Endothelial cell of umbilical vein (primary cell): Measurements from ENCODE around the gene PLEKHM2. TPM values are rescaled to one million over a fixed set of nuclear protein-coding genes. Genes with fewer than 3 reads are reported as not detected.
A peak's percentile ranks its signal among the peaks of the same experiment; 100 is the strongest.

ENCODE experiments used
- BruUV-seq: library from RNA; stranded (reverse); fragments of 400-500 nt; replicated peaks from 2 replicates; lab custom pipeline; 2021; lab: Mats Ljungman, UMichigan
- CTCF ChIA-PET: fragments of 300-600, 350-600 bp; sonication (Branson Sonifier 250); formaldehyde crosslinking; loops from one replicate; lab custom pipeline; 2021; ENCODE audit warnings: antibody characterized with exemption, inconsistent platforms; lab: Charles Lee
- POLR2A ChIA-PET: fragments of 300-600, 350-600 bp; sonication (Branson Sonifier 250); formaldehyde crosslinking; loops from one replicate; lab custom pipeline; 2021; ENCODE audit warnings: antibody characterized with exemption, inconsistent platforms; lab: Charles Lee
- DNase-seq: peaks from one replicate; pipeline ENCODE4 v3.0.0-alpha.2; 2011; ENCODE audit warnings: low read depth, low spot score
- FAIRE-seq: peaks from 2 replicates; lab custom pipeline; 2011; peaks lifted over from hg19 to GRCh38; lab: Jason Lieb, UNC
- H2AFZ ChIP-seq: 2 replicates; pipeline ENCODE4 v1.6.0; 2012; ENCODE audit warnings: low read depth, low read length, control low read depth, inconsistent platforms
- H3K27ac ChIP-seq: 2 replicates; pipeline ENCODE4 v1.5.1; 2011; ENCODE audit warnings: low read depth, mild to moderate bottlenecking, control low read depth, low read length, moderate library complexity; ENCODE audit not compliant: insufficient read depth
- H3K27me3 ChIP-seq, 2 experiments: 2 replicates each; pipeline versions ENCODE4 v1.6.0 to v1.6.1; 2011; ENCODE audit warnings: low read length in 2 of 2, mixed read lengths in 1 of 2; ENCODE audit not compliant: control insufficient read depth in 2 of 2, insufficient read depth in 2 of 2
- H3K36me3 ChIP-seq, 2 experiments: 2 replicates in 1 of 2; 3 replicates in 1 of 2; pipeline ENCODE4 v1.5.1; 2011; ENCODE audit warnings: low read length in 2 of 2, mild to moderate bottlenecking in 1 of 2, moderate library complexity in 1 of 2; ENCODE audit not compliant: control insufficient read depth in 2 of 2, insufficient read depth in 2 of 2; ENCODE audit errors: extremely low read depth in 1 of 2
- H3K4me1 ChIP-seq: 3 replicates; pipeline ENCODE4 v1.5.1; 2011; ENCODE audit warnings: mild to moderate bottlenecking, low read length; ENCODE audit not compliant: control insufficient read depth, insufficient read depth; ENCODE audit errors: extremely low read depth
- H3K4me2 ChIP-seq: 2 replicates; pipeline ENCODE4 v1.6.1; 2011; ENCODE audit warnings: low read length, control low read depth, mixed read lengths; ENCODE audit not compliant: insufficient read depth
- H3K4me3 ChIP-seq, 3 experiments: fragments of 200-600 bp in 1 of 3; sonication (generic), shearing (Covaris generic) in 1 of 3; replicated peaks in 1 of 3; 2 replicates each; pipeline ENCODE4 v1.5.1; 2011 to 2016; ENCODE audit warnings: control low read depth in 3 of 3, low read length in 3 of 3, mild to moderate bottlenecking in 2 of 3, inconsistent platforms in 1 of 3, low read depth in 1 of 3, moderate library complexity in 1 of 3; ENCODE audit not compliant: insufficient read depth in 1 of 3
- H3K79me2 ChIP-seq: 2 replicates; pipeline ENCODE4 v1.6.0; 2012; ENCODE audit warnings: low read length, inconsistent platforms; ENCODE audit not compliant: control insufficient read depth, insufficient read depth
- H3K9ac ChIP-seq: replicated peaks from 2 replicates; pipeline ENCODE3; 2011; ENCODE audit warnings: low read length, control low read depth; ENCODE audit not compliant: insufficient read depth; ENCODE audit errors: extremely low read depth
- H3K9me1 ChIP-seq: replicated peaks from 3 replicates; pipeline ENCODE4 v1.6.0; 2011; ENCODE audit warnings: mild to moderate bottlenecking, low read length; ENCODE audit not compliant: control insufficient read depth, insufficient read depth; ENCODE audit errors: extremely low read depth
- H3K9me3 ChIP-seq: replicated peaks from 2 replicates; pipeline ENCODE4 v1.5.1; 2012; ENCODE audit warnings: low read length, inconsistent platforms; ENCODE audit not compliant: control insufficient read depth, insufficient read depth
- H4K20me1 ChIP-seq: replicated peaks from 2 replicates; pipeline ENCODE3; 2011; ENCODE audit warnings: mild to moderate bottlenecking, low read length; ENCODE audit not compliant: control insufficient read depth, insufficient read depth; ENCODE audit errors: extremely low read depth
- EZH2 ChIP-seq: IDR thresholded peaks from 2 replicates; pipeline ENCODE4 v1.6.1; 2012; ENCODE audit warnings: borderline replicate concordance, low read depth, mild to moderate bottlenecking, moderate library complexity, low read length, inconsistent platforms; ENCODE audit not compliant: severe bottlenecking
- FOS ChIP-seq: IDR thresholded peaks from 2 replicates; pipeline ENCODE4 v1.6.1; 2011; ENCODE audit warnings: mild to moderate bottlenecking, low read length, moderate library complexity, borderline replicate concordance; ENCODE audit not compliant: insufficient read depth
- GATA2 ChIP-seq: IDR thresholded peaks from 2 replicates; pipeline ENCODE4 v1.7.0; 2011; ENCODE audit warnings: low read depth, mild to moderate bottlenecking, moderate library complexity, mixed read lengths, low read length; ENCODE audit not compliant: insufficient read length, insufficient read depth
- JUN ChIP-seq: IDR thresholded peaks from 2 replicates; pipeline ENCODE4 v1.6.1; 2011; ENCODE audit warnings: borderline replicate concordance, low read depth; ENCODE audit not compliant: insufficient read length, insufficient read depth
- MAX ChIP-seq: IDR thresholded peaks from 2 replicates; pipeline ENCODE4 v1.6.1; 2011; ENCODE audit not compliant: insufficient read depth, insufficient read length
- MYC ChIP-seq: IDR thresholded peaks from one replicate; pipeline ENCODE4 v1.6.1; 2011; ENCODE audit warnings: mild to moderate bottlenecking, low read depth, low read length
- POLR2A ChIP-seq: IDR thresholded peaks from 2 replicates; pipeline ENCODE4 v1.6.1; 2012; ENCODE audit warnings: low read depth, mild to moderate bottlenecking, control low read depth, low read length
- POLR2AphosphoS5 ChIP-seq: IDR thresholded peaks from 2 replicates; pipeline ENCODE4 v1.6.1; 2012; ENCODE audit warnings: low read depth, mild to moderate bottlenecking, control low read depth, low read length, moderate library complexity; ENCODE audit not compliant: insufficient read depth
- dilution Hi-C: fragments of 300-500 bp; cut with MboI; formaldehyde crosslinking; loops from one replicate; pipeline ENCODE4 v1.15.0; 2019; ENCODE audit warnings: low sequenced_read_pairs; ENCODE audit not compliant: extremely low pct_ligation_motif_present
- intact Hi-C: fragments of 100-400 bp; cut with micrococcal nuclease; formaldehyde crosslinking; loops from one replicate; pipeline ENCODE4 v1.10.0; 2022
- polyA plus RNA-seq, 4 experiments: library from polyadenylated mRNA; depleted of rRNA in 3 of 4; stranded (reverse) in 3 of 4; unstranded in 1 of 4; fragments of >200 nt; gene quantifications; 2 replicates each; pipeline versions ENCODE4 v1.2.1 to v1.2.3, GENCODE V29; 2011 to 2012; ENCODE audit warnings: missing spikeins in 1 of 4
- total RNA-seq: library from RNA; stranded (reverse); gene quantifications from 2 replicates; pipeline ENCODE4 v1.2.3, GENCODE V29; 2021
- TF ChIP-seq, protein P1 (sequence below), 2 donors: IDR thresholded peaks; 1 replicate in 1 of 2; 2 replicates in 1 of 2; pipeline ENCODE4 v1.5.1; 2011; ENCODE audit warnings: low read length in 2 of 2, mild to moderate bottlenecking in 2 of 2, moderate library complexity in 2 of 2, control low read depth in 1 of 2, inconsistent platforms in 1 of 2, low read depth in 1 of 2; ENCODE audit not compliant: insufficient read depth in 1 of 2; ENCODE audit errors: extremely low read depth in 1 of 2

Gene PLEKHM2
- total and polyA plus RNA-seq, 2 donors (not counting 3 experiments of a cell fraction or from before 2014, with no cell fraction given): 60.6 to 67.5 TPM

DNA sequence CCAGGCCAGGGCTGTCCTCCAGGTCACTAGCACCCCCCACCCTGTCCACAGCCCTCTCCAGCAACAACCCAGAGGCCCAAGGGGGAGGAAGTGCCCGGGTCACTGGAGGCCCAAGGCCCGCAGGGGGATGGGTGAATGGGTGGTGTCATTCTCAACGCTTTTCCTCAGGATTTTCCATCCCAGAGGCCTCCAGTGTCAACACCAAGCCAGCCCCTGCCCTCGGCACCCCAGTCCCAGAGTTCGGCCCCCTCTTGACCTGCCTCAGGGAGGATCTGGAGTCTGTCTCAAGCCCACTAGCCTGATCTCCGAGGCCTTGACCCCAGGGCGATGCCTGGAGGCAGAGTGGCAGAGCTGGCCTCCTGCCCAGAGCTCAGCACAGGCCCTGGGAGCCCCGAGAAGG, 63.3 kb downstream of the PLEKHM2 start:
- ChIA-PET POLR2A (interaction anchor here (0.6 to 1.2 kb wide), 2 partner anchors 12 to 13 kb away, joined by 3 read pairs; no protein-coding TSS in a partner anchor), CTCF (interaction anchor here (1.2 to 3.5 kb wide), 3 partner anchors 12 to 36 kb away, joined by 3 to 17 read pairs (median 3); partner anchors contain the start of gene FBLIM1)
- dilution Hi-C loops (no loop called here), intact Hi-C loops (loop anchor here (10.0 kb wide), 1 partner anchor 423 kb away; no protein-coding TSS in a partner anchor)
- FAIRE-seq: peak; percentile 56
- TF ChIP-seq GATA2: no peak
- no peak for TF ChIP-seq POLR2A
- TF ChIP-seq, protein P1, sequence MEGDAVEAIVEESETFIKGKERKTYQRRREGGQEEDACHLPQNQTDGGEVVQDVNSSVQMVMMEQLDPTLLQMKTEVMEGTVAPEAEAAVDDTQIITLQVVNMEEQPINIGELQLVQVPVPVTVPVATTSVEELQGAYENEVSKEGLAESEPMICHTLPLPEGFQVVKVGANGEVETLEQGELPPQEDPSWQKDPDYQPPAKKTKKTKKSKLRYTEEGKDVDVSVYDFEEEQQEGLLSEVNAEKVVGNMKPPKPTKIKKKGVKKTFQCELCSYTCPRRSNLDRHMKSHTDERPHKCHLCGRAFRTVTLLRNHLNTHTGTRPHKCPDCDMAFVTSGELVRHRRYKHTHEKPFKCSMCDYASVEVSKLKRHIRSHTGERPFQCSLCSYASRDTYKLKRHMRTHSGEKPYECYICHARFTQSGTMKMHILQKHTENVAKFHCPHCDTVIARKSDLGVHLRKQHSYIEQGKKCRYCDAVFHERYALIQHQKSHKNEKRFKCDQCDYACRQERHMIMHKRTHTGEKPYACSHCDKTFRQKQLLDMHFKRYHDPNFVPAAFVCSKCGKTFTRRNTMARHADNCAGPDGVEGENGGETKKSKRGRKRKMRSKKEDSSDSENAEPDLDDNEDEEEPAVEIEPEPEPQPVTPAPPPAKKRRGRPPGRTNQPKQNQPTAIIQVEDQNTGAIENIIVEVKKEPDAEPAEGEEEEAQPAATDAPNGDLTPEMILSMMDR (IDR thresholded peaks at IDR 0.05; ENCODE audit: extremely low read depth in 1 of 2, insufficient read depth in 1 of 2, low read depth in 1 of 2, low read length in 2 of 2): no peak
- TF ChIP-seq POLR2AphosphoS5: no peak
- TF ChIP-seq MYC: no peak
- no peak for TF ChIP-seq FOS
- TF ChIP-seq MAX: no peak
- no peak for TF ChIP-seq EZH2
- no peak for TF ChIP-seq JUN
- H3K27ac ChIP-seq: peak overlapping the region; percentile 6
- H3K9ac ChIP-seq: peak overlapping the region; percentile 31
- no peaks in the 10 kb centered on the region for H3K36me3 ChIP-seq
- no peak for DNase-seq
- H3K79me2 ChIP-seq: peaks cover 23% of the 10 kb centered on the region
- H3K9me1 ChIP-seq: no peaks in the 10 kb centered on the region
- peak overlapping the region in 1 of 3 experiments; percentile 26 for H3K4me3 ChIP-seq
- peaks cover 35% of the 10 kb centered on the region for H3K4me1 ChIP-seq
- BruUV-seq: no TSS peak
- no peaks in the 10 kb centered on the region for H3K9me3 ChIP-seq
- H2AFZ ChIP-seq: no peak overlapping the region
- no peaks in the 10 kb centered on the region for H4K20me1 ChIP-seq
- peak overlapping the region; percentile 78 for H3K4me2 ChIP-seq
- H3K27me3 ChIP-seq: no peaks in the 10 kb centered on the region
